Measurements from ENCODE around the gene ELFN1.
A peak's percentile ranks its signal among the peaks of the same experiment; 100 is the strongest.

The ELFN1 gene

GRCh38 chr7:1685000-1685624, 15.0 kb downstream of the ELFN1 start:
- Histone ChIP-seq H3K27ac (no peak overlapping the region), H3K27me3 (ENCODE audit: insufficient read depth, low read depth, severe bottlenecking) (no peaks in the 10 kb centered on the region), H3K4me3 (ENCODE audit: low read depth, low read length) (no peak overlapping the region), H3K36me3 (peaks cover 29% of the 10 kb centered on the region), H3K9me3 (ENCODE audit: severe bottlenecking) (peaks cover 6% of the 10 kb centered on the region)
- no peak for TF ChIP-seq CTCF (IDR thresholded peaks at IDR 0.05; ENCODE audit: low read depth, low read length)
- no peak for DNase-seq

- no peak for DNase-seq
- no peak overlapping the region for H3K27ac ChIP-seq
- H3K27me3 ChIP-seq (ENCODE audit: insufficient read depth, low read depth, severe bottlenecking), result no peaks in the 10 kb centered on the region
- no peak overlapping the region for H3K4me3 ChIP-seq (ENCODE audit: low read depth, low read length)
- no peak for TF ChIP-seq CTCF (IDR thresholded peaks at IDR 0.05; ENCODE audit: low read depth, low read length)
- H3K9me3 ChIP-seq (ENCODE audit: severe bottlenecking), result peaks cover 6% of the 10 kb centered on the region
- peaks cover 43% of the 10 kb centered on the region for H3K36me3 ChIP-seq
These were observed 18.5 kb downstream of the ELFN1 start for GRCh38 chr7:1688542-1688941.

GRCh38 chr7:1689311-1689710, 19.2 kb downstream of the ELFN1 start:
- no peak overlapping the region for H3K27ac ChIP-seq
- H3K4me3 ChIP-seq (ENCODE audit: low read depth, low read length), result no peak overlapping the region
- DNase-seq, result peak; percentile 2
- peaks cover 44% of the 10 kb centered on the region for H3K36me3 ChIP-seq
- no peaks in the 10 kb centered on the region for H3K27me3 ChIP-seq (ENCODE audit: insufficient read depth, low read depth, severe bottlenecking)
- no peaks in the 10 kb centered on the region for H3K9me3 ChIP-seq (ENCODE audit: severe bottlenecking)
- TF ChIP-seq CTCF (IDR thresholded peaks at IDR 0.05; ENCODE audit: low read depth, low read length), result no peak

- peak; percentile 1 for DNase-seq
- H3K27ac ChIP-seq, result no peak overlapping the region
- no peak for TF ChIP-seq CTCF (IDR thresholded peaks at IDR 0.05; ENCODE audit: low read depth, low read length)
- H3K27me3 ChIP-seq (ENCODE audit: insufficient read depth, low read depth, severe bottlenecking), result no peaks in the 10 kb centered on the region
- no peaks in the 10 kb centered on the region for H3K9me3 ChIP-seq (ENCODE audit: severe bottlenecking)
- no peak overlapping the region for H3K4me3 ChIP-seq (ENCODE audit: low read depth, low read length)
- H3K36me3 ChIP-seq, result peaks cover 47% of the 10 kb centered on the region
These were observed 20.4 kb downstream of the ELFN1 start for GRCh38 chr7:1690359-1690958.

GRCh38 chr7:1691096-1691495, 21.0 kb downstream of the ELFN1 start:
- no peaks in the 10 kb centered on the region for H3K27me3 ChIP-seq (ENCODE audit: insufficient read depth, low read depth, severe bottlenecking)
- H3K36me3 ChIP-seq, result peaks cover 47% of the 10 kb centered on the region
- H3K27ac ChIP-seq, result no peak overlapping the region
- H3K4me3 ChIP-seq (ENCODE audit: low read depth, low read length), result no peak overlapping the region
- H3K9me3 ChIP-seq (ENCODE audit: severe bottlenecking), result no peaks in the 10 kb centered on the region
- no peak for TF ChIP-seq CTCF (IDR thresholded peaks at IDR 0.05; ENCODE audit: low read depth, low read length)
- peak; percentile 3 for DNase-seq
